Limb (tissue), 2 donors: Measurements from ENCODE around the gene HAAO.
"Not testable (repeated sequence)": the region's sequence is repeated elsewhere in the genome, so short reads cannot be mapped to it uniquely, and the experiment has no call there.

ENCODE experiments used
- DNase-seq, 2 donors: peaks; one replicate each; pipeline ENCODE4 v3.0.0-alpha.2; 2016; ENCODE audit errors: extremely low spot score in 2 of 2

Gene HAAO

GRCh38 chr2:42752314-42752713 lies 40.1 kb downstream of the HAAO start:
- no peak for DNase-seq

GRCh38 chr2:42748840-42749239 lies 43.5 kb downstream of the HAAO start:
- DNase-seq, result no peak

- DNase-seq, result no peak
Measured at GRCh38 chr2:42747422-42747821, 45.0 kb downstream of the HAAO start.

- DNase-seq, result no peak
Measured at GRCh38 chr2:42744545-42745082, 47.8 kb downstream of the HAAO start.

GRCh38 chr2:42743659-42743990 lies 48.8 kb downstream of the HAAO start:
- no peak for DNase-seq

- no peak for DNase-seq
Measured at GRCh38 chr2:42742740-42743658, 49.4 kb downstream of the HAAO start.

- DNase-seq, result no peak
Measured at GRCh38 chr2:42741140-42741539, 51.2 kb downstream of the HAAO start.

- DNase-seq, result no peak
Measured at GRCh38 chr2:42736598-42737322, 55.6 kb downstream of the HAAO start.

GRCh38 chr2:42733852-42734251 lies 58.5 kb downstream of the HAAO start:
- no peak for DNase-seq

- DNase-seq, result not testable (repeated sequence)
Measured at GRCh38 chr2:42731316-42731715, 61.1 kb downstream of the HAAO start.

GRCh38 chr2:42726680-42727079 lies 65.7 kb downstream of the HAAO start:
- DNase-seq, result no peak

GRCh38 chr2:42725657-42726056 lies 66.7 kb downstream of the HAAO start:
- DNase-seq, result no peak

GRCh38 chr2:42724886-42725285 lies 67.5 kb downstream of the HAAO start:
- DNase-seq, result no peak

GRCh38 chr2:42723465-42723864 lies 68.9 kb downstream of the HAAO start:
- no peak for DNase-seq

- DNase-seq, result no peak
Measured at GRCh38 chr2:42722320-42723190, 69.8 kb downstream of the HAAO start.

GRCh38 chr2:42721898-42722297 lies 70.5 kb downstream of the HAAO start:
- DNase-seq, result no peak
